ENCODE results near the gene NHP2. TPM values are rescaled to one million over a fixed set of nuclear protein-coding genes. Genes with fewer than 3 reads are reported as not detected.

NHP2 gene
- total RNA-seq, 1 donor from 2014 or later = 132 TPM

GRCh38 chr5:178115136-178115813 is 38.4 kb downstream of the NHP2 start:
- no peak for DNase-seq (ENCODE audit: low read depth in 2 of 2)

DNA sequence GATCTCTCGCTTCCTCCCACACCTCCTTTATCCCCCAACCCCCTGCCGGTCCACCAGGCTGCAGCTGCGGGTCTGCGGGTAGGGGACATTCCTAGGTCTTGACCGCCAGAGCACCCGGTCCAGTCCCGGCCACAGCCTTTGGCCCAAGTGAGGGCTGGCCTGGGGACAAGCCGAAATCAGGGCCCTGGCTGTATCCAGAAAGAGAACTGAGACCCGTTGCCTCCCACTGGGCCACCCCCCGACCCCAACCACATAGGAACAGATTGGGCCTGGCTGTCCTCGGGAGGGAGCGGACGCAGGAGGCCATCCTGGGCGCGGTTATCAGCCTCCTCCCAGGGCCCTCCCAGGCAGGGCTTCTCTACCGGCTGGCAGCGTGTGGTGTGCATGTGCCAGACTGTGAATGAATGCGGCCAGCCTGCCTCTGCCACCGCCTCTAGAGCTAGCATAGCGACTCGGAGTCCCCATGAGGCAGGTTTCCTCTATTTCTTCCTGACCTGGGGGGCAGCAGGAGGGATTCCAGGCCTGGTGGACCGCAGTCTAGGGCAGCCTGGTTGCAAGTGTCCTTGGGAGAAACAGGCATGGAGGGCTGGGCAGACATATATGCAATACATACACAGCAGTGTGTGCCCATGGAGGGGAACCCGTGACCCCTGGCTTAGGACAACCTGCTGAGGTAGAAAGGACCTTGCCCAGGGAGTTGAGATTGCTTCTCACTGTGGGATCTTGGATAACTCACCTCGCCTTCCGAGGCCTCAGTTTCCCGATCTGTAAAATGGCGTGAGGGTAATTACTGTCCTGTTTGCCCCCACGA is 39.2 kb downstream of the NHP2 start:
- DNase-seq (ENCODE audit: low read depth in 2 of 2) = peak in 1 of 2 donors; percentile 30

GRCh38 chr5:178113841-178114324 is 39.8 kb downstream of the NHP2 start:
- DNase-seq (ENCODE audit: low read depth in 2 of 2) = no peak

DNA sequence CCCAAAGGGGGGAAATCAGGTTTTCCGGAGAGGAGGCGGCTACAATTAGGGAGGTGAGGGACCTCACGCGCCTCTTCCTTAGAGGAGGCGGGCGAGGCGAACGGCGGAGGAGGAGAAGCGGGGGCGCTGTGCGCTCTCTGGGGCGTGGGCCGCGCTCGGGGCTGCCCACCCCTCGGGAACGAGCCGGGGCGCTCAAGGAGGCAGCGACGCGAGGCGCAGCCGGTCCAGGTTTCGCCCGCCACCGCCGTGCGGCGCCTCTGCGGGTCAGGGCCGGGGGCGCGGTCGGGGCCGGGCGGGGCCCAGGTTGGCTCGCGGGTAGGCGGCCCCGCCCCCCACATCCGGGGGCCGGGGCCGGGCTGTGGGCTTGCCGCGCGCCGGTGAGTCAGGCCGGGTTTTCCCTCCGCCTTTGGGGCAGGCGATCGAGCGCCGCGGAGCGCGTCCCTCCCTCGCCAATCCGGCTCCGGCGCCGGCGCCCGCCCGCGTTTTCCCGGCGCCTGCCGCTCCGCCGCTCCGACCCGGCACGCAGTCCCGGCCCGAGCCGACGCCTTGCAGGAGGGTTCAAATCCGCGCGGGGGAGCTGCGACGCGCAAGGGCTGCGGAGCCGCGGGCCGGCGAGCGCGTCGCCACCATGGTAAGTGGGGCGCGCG is 40.4 kb downstream of the NHP2 start, which contains the start of gene N4BP3:
N4BP3 (plus strand) TSS at position 392 of the 647 bp plus-strand sequence. CDS start 6,052 bp downstream, outside the sequence.
- peak; percentile 54 to 79 for DNase-seq (ENCODE audit: low read depth in 2 of 2)

- DNase-seq (ENCODE audit: low read depth in 2 of 2) = no peak
Observed at GRCh38 chr5:178112545-178112944, 41.1 kb downstream of the NHP2 start.

GRCh38 chr5:178111925-178112324 is 41.8 kb downstream of the NHP2 start:
- DNase-seq (ENCODE audit: low read depth in 2 of 2) = no peak

DNA sequence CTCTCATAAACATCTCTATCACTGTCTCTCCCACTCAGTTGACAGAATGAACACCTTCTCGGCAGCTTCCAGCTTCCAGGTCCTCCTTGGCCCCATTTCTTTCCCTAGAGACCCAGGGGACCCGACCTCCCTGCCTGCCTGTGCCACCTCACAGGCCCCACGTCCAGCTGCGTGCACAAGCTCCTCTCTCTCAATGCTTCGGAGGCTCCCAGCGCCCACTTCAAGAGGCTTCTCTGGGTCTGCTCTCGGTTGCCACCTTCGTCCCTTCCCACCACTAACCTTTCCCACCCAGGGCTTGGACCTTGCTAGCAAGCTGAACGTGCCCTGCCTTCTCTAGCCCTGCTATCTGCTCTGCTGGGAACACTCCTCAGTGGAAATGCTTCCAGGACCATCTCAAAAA is 43.2 kb downstream of the NHP2 start:
- no peak for DNase-seq (ENCODE audit: low read depth in 2 of 2)

GRCh38 chr5:178108966-178109365 is 44.7 kb downstream of the NHP2 start:
- no peak for DNase-seq (ENCODE audit: low read depth in 2 of 2)

DNA sequence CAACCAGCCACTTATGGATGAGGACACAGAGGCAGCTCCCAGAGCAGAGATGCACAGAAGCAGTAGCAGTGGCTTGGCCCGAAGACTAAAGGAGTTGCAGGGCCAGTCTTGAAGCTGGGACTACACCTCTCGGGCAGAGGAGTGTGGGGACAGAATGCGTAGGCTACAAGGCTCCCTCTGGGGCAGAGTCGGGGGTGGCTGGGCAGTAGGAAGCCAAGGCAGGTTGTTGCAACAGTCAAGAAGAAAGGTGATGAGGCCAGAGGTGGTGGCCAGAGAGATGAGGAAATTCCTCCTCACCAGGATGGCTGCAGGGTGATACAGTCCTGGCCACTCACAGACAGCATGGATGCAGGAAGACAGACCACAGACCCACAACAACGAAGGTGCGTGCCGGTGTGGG is 45.2 kb downstream of the NHP2 start:
- DNase-seq (ENCODE audit: low read depth in 2 of 2) = no peak

DNA sequence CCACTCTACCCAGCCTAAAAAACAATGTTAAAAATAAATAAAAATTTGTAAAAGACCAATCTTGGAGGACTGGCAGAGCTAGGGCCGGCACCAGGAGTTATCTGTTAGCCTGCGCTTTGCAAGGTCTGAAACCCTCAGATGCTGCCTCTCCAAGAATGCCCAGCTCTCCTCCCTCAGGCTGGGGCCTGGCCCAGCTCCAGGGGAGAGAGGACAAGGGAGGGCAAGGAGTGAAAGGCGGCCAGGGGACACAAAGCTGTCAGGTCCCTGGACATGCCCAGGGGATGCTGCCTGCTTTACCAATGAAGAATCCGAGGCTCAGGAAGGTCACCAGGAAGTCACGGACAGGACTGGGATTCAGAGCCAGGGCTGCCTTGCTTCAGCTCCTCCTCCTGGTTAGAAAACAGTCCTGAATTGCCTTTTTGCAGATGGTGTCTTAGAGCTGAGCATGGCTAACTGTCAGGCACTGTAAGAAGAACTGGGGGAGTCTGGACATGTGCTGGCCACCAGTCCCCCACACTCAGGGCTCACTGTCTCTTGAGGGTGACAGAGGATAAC is 45.9 kb downstream of the NHP2 start:
- DNase-seq (ENCODE audit: low read depth in 2 of 2) = no peak

DNA sequence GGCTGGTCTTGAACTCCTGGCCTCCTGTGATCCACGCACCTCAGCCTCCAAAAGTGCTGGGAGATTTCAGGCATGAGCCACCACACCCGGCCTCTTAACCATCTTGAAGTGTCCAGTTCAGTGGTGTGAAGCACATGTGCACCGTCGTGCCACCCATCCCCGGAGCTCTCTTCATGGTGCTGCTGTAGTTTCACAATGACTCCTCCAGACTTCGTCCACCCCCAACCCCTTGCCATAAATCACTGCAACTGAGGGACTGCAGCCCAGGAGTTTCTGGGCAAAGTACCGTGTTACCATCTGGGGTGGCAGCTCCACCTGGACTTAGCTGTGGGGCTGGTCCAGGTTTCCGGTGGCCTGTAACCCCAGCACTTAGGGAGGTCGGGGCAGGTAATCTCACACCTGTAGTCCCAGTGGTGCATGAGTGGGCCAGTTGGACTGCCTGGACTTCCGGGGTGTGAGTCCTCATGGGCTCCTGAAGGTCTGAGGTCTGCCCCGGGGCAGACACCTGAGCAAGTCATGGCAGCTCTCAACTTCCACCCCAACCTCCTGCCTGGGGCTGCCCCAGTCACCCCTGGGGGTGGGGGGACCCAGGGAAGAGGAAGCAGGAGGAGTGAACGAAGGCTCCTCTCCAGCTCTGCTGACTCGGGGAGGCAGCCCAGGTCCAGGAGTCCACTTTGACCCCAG is 47.0 kb downstream of the NHP2 start:
- no peak for DNase-seq (ENCODE audit: low read depth in 2 of 2)

DNA sequence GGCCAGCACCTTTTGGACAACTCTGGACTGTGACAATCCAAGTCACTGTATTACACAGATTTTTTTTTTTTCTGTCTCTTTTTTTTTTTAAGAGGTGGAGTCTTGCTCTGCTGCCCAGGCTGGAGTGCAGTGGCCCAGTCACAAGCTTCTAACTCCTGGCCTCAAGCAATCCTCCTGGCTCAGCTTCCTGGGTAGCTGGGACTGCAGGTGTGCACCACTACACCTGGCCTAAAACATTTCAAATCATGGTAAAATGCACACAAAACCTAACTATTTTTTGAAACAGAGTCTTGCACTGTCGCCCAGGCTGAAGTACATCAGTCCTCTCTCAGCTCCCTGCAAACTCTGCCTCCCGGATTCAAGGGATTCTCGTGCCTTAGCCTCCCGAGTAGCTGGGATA is 47.6 kb downstream of the NHP2 start:
- no peak for DNase-seq (ENCODE audit: low read depth in 2 of 2)

GRCh38 chr5:178104492-178104891 is 49.2 kb downstream of the NHP2 start:
- DNase-seq (ENCODE audit: low read depth in 2 of 2) = no peak

- DNase-seq (ENCODE audit: low read depth in 2 of 2) = no peak
Observed at GRCh38 chr5:178103612-178104011, 50.1 kb downstream of the NHP2 start.

Other genes with a start within 250 kb of the NHP2 start
- gene PROP1, start 157.6 kb downstream of the NHP2 start, total RNA-seq = not detected in 2 replicates
- 22.2 and 24.7 TPM in 2 replicates for gene N4BP3, start 40.4 kb downstream of the NHP2 start, total RNA-seq
- 29.4 and 33.6 TPM in 2 replicates for gene RMND5B, start 22.9 kb downstream of the NHP2 start, total RNA-seq
- not detected in 2 replicates for gene GMCL2, start 33.5 kb upstream of the NHP2 start, total RNA-seq
- gene HNRNPAB, start 50.6 kb upstream of the NHP2 start, total RNA-seq = 37.5 and 46.4 TPM in 2 replicates
- gene PHYKPL, start 78.9 kb upstream of the NHP2 start, total RNA-seq = 28.4 and 45.5 TPM in 2 replicates